Activated CD8-positive, alpha-beta memory T cell treated with anti-CD3 and anti-CD28 coated beads for 4 hours (primary cell): Measurements from ENCODE around the gene ZNF219.

ENCODE experiments used
- DNase-seq, 2 donors: peaks; one replicate each; pipeline ENCODE4 v3.0.0-alpha.2; 2020; ENCODE audit warnings: low read depth in 2 of 2

Gene ZNF219

GRCh38 chr14:21087294-21088091 is 11.0 kb downstream of the ZNF219 start:
- DNase-seq, result peak in 1 of 2 donors; percentile 51

GRCh38 chr14:21086908-21087293 is 11.6 kb downstream of the ZNF219 start:
- no peak for DNase-seq

GRCh38 chr14:21084998-21085853 is 13.2 kb downstream of the ZNF219 start:
- no peak for DNase-seq

GRCh38 chr14:21084396-21084795 is 14.1 kb downstream of the ZNF219 start:
- DNase-seq, result no peak

GRCh38 chr14:21083565-21084325 is 14.7 kb downstream of the ZNF219 start:
- no peak for DNase-seq

GRCh38 chr14:21081521-21082142 is 16.8 kb downstream of the ZNF219 start:
- DNase-seq, result no peak

GRCh38 chr14:21078726-21079125 is 19.7 kb downstream of the ZNF219 start:
- no peak for DNase-seq

- DNase-seq, result no peak
These were observed 20.2 kb downstream of the ZNF219 start for GRCh38 chr14:21078287-21078686.

- no peak for DNase-seq
These were observed 20.8 kb downstream of the ZNF219 start for GRCh38 chr14:21077672-21078071.

GRCh38 chr14:21075719-21076437 is 22.6 kb downstream of the ZNF219 start:
- no peak for DNase-seq

- no peak for DNase-seq
These were observed 23.8 kb downstream of the ZNF219 start for GRCh38 chr14:21074398-21075272.

GRCh38 chr14:21073921-21074320 is 24.5 kb downstream of the ZNF219 start:
- DNase-seq, result no peak

- no peak for DNase-seq
These were observed 25.6 kb downstream of the ZNF219 start for GRCh38 chr14:21072781-21073339.

GRCh38 chr14:21072031-21072473 is 26.4 kb downstream of the ZNF219 start:
- DNase-seq, result no peak

- DNase-seq, result no peak
These were observed 27.0 kb downstream of the ZNF219 start for GRCh38 chr14:21071225-21072030.

GRCh38 chr14:21070610-21071224 is 27.7 kb downstream of the ZNF219 start:
- DNase-seq, result no peak

GRCh38 chr14:21070083-21070609 is 28.3 kb downstream of the ZNF219 start, which contains the start of gene ARHGEF40:
TSS of gene ARHGEF40 (plus strand) at chr14:21070304. CDS start at chr14:21070397, 93 bp downstream.
- no peak for DNase-seq
